Glutamatergic neuron (in vitro differentiated cells): ENCODE data around the gene A4GALT. TPM values are rescaled to one million over a fixed set of nuclear protein-coding genes. Genes with fewer than 3 reads are reported as not detected.
A peak's percentile ranks its signal among the peaks of the same experiment; 100 is the strongest.

Experiments used
- DNase-seq: peaks from one replicate; pipeline ENCODE4 v3.0.0; 2022
- H3K27ac Mint-ChIP-seq: one replicate; pipeline ENCODE4 v1.8.0; 2020; ENCODE audit warnings: mild to moderate bottlenecking, mixed read lengths, inconsistent platforms; ENCODE audit not compliant: unreplicated experiment
- H3K27me3 Mint-ChIP-seq: one replicate; pipeline ENCODE4 v1.8.0; 2020; ENCODE audit warnings: mild to moderate bottlenecking, moderate library complexity, mixed read lengths, inconsistent platforms; ENCODE audit not compliant: unreplicated experiment
- H3K36me3 Mint-ChIP-seq: one replicate; pipeline ENCODE4 v1.8.0; 2020; ENCODE audit warnings: mild to moderate bottlenecking, mixed read lengths, inconsistent platforms; ENCODE audit not compliant: unreplicated experiment
- H3K4me1 Mint-ChIP-seq: one replicate; pipeline ENCODE4 v1.8.0; 2020; ENCODE audit warnings: mild to moderate bottlenecking, low read depth, mixed read lengths, inconsistent platforms; ENCODE audit not compliant: unreplicated experiment
- H3K4me3 Mint-ChIP-seq: one replicate; pipeline ENCODE4 v1.8.0; 2020; ENCODE audit warnings: mild to moderate bottlenecking, mixed read lengths, inconsistent platforms; ENCODE audit not compliant: unreplicated experiment
- H3K9me3 Mint-ChIP-seq: one replicate; pipeline ENCODE4 v1.8.0; 2020; ENCODE audit warnings: mild to moderate bottlenecking, moderate library complexity, mixed read lengths, inconsistent platforms; ENCODE audit not compliant: unreplicated experiment
- CTCF ChIP-seq: fragments of 200-600 bp; sonication (generic); IDR thresholded peaks from one replicate; pipeline ENCODE4 v1.5.0; 2021; ENCODE audit not compliant: partially characterized antibody, unreplicated experiment
- total RNA-seq: library from RNA; stranded (reverse); fragmentation: NEBNext Ultra II Directional; extraction: Animal tissue kit (Norgen Biotek cat#: 25700); gene quantifications from one replicate; pipeline ENCODE4 v1.2.1, GENCODE V29; 2021; ENCODE audit not compliant: unreplicated experiment

A4GALT gene
- total RNA-seq, 1 donor from 2014 or later: 61.4 TPM

- Mint-ChIP-seq H3K4me1 (peaks cover 27% of the 10 kb centered on the region), H3K27me3 (peaks cover 6% of the 10 kb centered on the region), H3K36me3 (no peaks in the 10 kb centered on the region), H3K9me3 (peaks cover 12% of the 10 kb centered on the region), H3K27ac (peak overlapping the region; percentile 95), H3K4me3 (peak overlapping the region; percentile 81)
- DNase-seq: peak; percentile 88
- no peak for TF ChIP-seq CTCF
Measured at GRCh38 chr22:42688241-42689211, 32.1 kb downstream of the A4GALT start.

- DNase-seq: no peak
- Mint-ChIP-seq H3K27ac (peak overlapping the region; percentile 63), H3K36me3 (no peaks in the 10 kb centered on the region), H3K4me3 (peak overlapping the region; percentile 6), H3K4me1 (peaks cover 32% of the 10 kb centered on the region), H3K27me3 (peaks cover 6% of the 10 kb centered on the region), H3K9me3 (peaks cover 15% of the 10 kb centered on the region)
- TF ChIP-seq CTCF: no peak
Measured at GRCh38 chr22:42686756-42687491, 33.7 kb downstream of the A4GALT start.

DNA sequence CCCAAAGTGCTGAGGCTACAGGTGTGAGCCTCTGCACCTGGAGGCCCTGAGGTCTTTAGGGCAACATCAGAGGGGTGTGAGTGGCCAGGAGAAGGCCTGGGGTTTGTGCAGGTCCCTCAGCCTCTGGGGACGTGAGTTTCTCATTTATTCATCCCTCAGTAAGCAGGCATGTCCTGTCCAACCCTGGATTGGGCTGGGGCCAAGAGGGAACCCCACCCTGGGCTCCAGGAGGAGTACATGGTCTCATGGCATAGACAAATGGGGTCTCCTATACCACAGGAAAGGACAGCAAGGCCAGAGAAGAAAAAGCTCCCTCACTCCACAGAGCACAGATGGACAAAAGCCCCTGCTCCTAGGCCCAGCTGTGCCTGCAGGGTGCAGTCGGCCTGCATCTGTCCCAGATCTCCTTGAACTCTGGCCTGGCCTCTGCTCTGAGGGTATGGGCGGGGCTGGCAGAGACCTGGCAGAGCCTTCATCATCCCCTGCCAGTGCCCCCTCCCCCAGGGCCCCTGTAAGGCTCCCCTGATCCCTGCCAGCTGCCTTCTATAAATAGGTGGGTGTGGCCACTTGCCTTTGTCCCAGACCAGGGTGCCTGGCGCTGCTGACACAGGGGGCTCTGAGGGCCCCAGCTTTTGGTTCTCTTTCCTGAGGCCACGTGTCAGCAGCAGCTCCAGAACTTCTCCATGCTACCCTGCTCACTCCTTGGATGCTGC is 34.6 kb downstream of the A4GALT start:
- Mint-ChIP-seq H3K4me1 (peaks cover 32% of the 10 kb centered on the region), H3K9me3 (peaks cover 17% of the 10 kb centered on the region), H3K27ac (peak overlapping the region; percentile 63), H3K27me3 (peaks cover 6% of the 10 kb centered on the region), H3K4me3 (peak overlapping the region; percentile 6), H3K36me3 (peaks cover under 1% of the 10 kb centered on the region)
- TF ChIP-seq CTCF: no peak
- DNase-seq: peak; percentile 53

DNA sequence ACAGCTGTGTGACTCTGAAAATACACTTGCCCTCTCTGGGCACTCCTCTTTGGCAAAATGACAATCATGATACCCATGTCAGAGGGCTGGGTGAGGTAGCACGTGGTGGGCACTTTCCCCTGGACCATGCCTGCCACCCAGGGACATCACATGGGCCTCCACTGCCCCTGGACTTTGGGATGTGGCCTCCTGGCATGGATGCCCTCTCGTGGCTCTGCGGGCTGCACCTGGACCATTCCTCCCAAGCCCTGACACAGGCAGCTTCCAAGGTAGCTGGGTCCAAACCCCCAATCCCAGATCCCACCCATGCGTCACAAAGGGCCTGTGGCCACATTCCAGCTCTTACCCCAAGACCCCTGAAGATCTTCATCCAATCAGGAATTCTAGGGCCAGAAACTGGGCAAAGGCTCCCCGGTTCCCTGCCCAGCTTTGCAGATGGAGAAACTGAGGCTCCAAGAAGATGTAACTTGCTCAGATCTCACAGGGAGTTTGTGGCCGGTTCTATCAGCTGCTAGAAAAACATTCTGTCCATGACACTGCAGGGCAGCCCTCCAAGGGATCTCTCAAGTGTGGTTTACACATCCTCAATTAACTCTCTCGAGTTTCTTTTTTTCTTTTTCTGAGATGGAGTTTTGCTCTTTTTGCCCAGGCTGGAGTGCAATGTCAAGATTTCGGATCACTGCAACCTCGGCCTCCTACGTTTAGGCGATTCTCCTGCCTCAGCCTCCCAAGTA is 36.0 kb downstream of the A4GALT start:
- TF ChIP-seq CTCF: no peak

More for the DNA sequence above, 36.0 kb downstream of the A4GALT start:
- Mint-ChIP-seq H3K27me3 (peaks cover 6% of the 10 kb centered on the region), H3K36me3 (peaks cover 12% of the 10 kb centered on the region), H3K4me1 (peaks cover 32% of the 10 kb centered on the region), H3K27ac (no peak overlapping the region), H3K4me3 (no peak overlapping the region), H3K9me3 (peaks cover 17% of the 10 kb centered on the region)
- no peak for DNase-seq
